ENCODE data around the gene EFNA5. TPM values are rescaled to one million over a fixed set of nuclear protein-coding genes. Genes with fewer than 3 reads are reported as not detected.

Gene EFNA5
- total and polyA plus RNA-seq, 10 of the 15 experiments (the other 5 are each of a cell fraction or from before 2014, with no cell fraction given), result 0.19 to 12.6 (median 3.9) TPM

- Histone ChIP-seq H3K4me2 (ENCODE audit: control insufficient read depth, insufficient read depth) (no peak overlapping the region), H2AFZ (ENCODE audit: control insufficient read depth, low read depth, low read length) (no peak overlapping the region), H3K9me3 (replicated peaks; ENCODE audit: control insufficient read depth, insufficient read depth, low read length) (no peaks in the 10 kb centered on the region; the same call in 2 of the 3 replicates), H3K79me2 (ENCODE audit: control insufficient read depth, insufficient read depth, low read length) (no peaks in the 10 kb centered on the region), H4K20me1 (ENCODE audit: control insufficient read depth, insufficient read depth) (no peaks in the 10 kb centered on the region), H3K9ac (ENCODE audit: control insufficient read depth, insufficient read depth, low read length) (no peak overlapping the region), H3K4me1 (ENCODE audit: control insufficient read depth, insufficient read depth, low read length) (no peaks in the 10 kb centered on the region), H3K27me3 (replicated peaks in 1 of 2; ENCODE audit: control insufficient read depth in 2 of 2, insufficient read depth in 2 of 2, low read length in 1 of 2) (no peaks in the 10 kb centered on the region), H3K4me3 (no peak overlapping the region), H3K36me3 (ENCODE audit: control insufficient read depth in 2 of 2, insufficient read depth in 2 of 2, low read length in 1 of 2) (no peaks in the 10 kb centered on the region), H3K27ac (ENCODE audit: control insufficient read depth, insufficient read depth) (no peak overlapping the region)
- no peak for DNase-seq (ENCODE audit: low read depth, low spot score)
- 0% methylated on average over 1 of the region's 1 CpG for WGBS (ENCODE audit: insufficient coverage, insufficient replicate concordance, low lambda C conversion rate, missing lambda C conversion rate)
- BruUV-seq (replicated peaks), result no TSS peak
- RAD21 ChIA-PET (ENCODE audit: unreplicated experiment), result no interaction called here
- no peak for FAIRE-seq
- in situ Hi-C loops (cut with MboI), result no loop called here
- POLR2A ChIA-PET, result no interaction called here
- CTCF ChIA-PET, result no interaction called here
- SMC1A ChIA-PET (ENCODE audit: uncharacterized antibody, unreplicated experiment), result interaction anchor here (0.8 to 4.1 kb wide), 4 partner anchors 9 to 37 kb away, joined by 3 to 11 read pairs (median 4); no protein-coding TSS in a partner anchor
- no peak for TF ChIP-seq PML (IDR thresholded peaks at IDR 0.05; ENCODE audit: low read length)
- TF ChIP-seq ZBTB11 (CRISPR knock-in tag; IDR thresholded peaks at IDR 0.05), result no peak
- TF ChIP-seq CEBPZ (IDR thresholded peaks at IDR 0.05; ENCODE audit: low read depth, low read length), result no peak
- no peak for TF ChIP-seq TBL1XR1 (IDR thresholded peaks at IDR 0.05; ENCODE audit: low read depth, low read length)
- intact Hi-C loops (cut with micrococcal nuclease; ENCODE audit: unreplicated experiment), result no loop called here
- no peak for ATAC-seq
Observed at GRCh38 chr5:107331312-107331711, 339.4 kb downstream of the EFNA5 start.
